ENCODE results near the gene GPR173.

The GPR173 gene

GRCh38 chrX:53004038-53004437, 44.6 kb upstream of the GPR173 start:
- Histone ChIP-seq H3K4me1 (ENCODE audit: low read length) (peaks cover 3% of the 10 kb centered on the region; the same call in 1 of the 2 replicates), H3K36me3 (replicated peaks; ENCODE audit: low read depth, low read length) (no peaks in the 10 kb centered on the region), H3K27ac (ENCODE audit: low read length) (no peak overlapping the region), H3K27me3 (ENCODE audit: low read depth, low read length) (no peaks in the 10 kb centered on the region), H3K9ac (ENCODE audit: low read length) (no peak overlapping the region), H4K20me1 (ENCODE audit: insufficient read depth, low read length) (no peaks in the 10 kb centered on the region), H3K9me3 (ENCODE audit: insufficient read depth, low read length) (no peaks in the 10 kb centered on the region), H3K4me2 (ENCODE audit: low read length) (no peak overlapping the region), H3K4me3 (ENCODE audit: low read length) (no peak overlapping the region), H3K79me2 (ENCODE audit: low read length) (no peaks in the 10 kb centered on the region), H2AFZ (ENCODE audit: low read depth, low read length) (no peak overlapping the region)
- TF ChIP-seq CTCF (IDR thresholded peaks at IDR 0.05; ENCODE audit: low read depth, low read length), result no peak
- no peak for TF ChIP-seq EZH2phosphoT487 (IDR thresholded peaks at IDR 0.05; ENCODE audit: low read depth)

- H4K20me1 ChIP-seq (ENCODE audit: insufficient read depth, low read length), result no peaks in the 10 kb centered on the region
- H3K27ac ChIP-seq (ENCODE audit: low read length), result no peak overlapping the region
- no peak overlapping the region for H3K9ac ChIP-seq (ENCODE audit: low read length)
- H3K36me3 ChIP-seq (replicated peaks; ENCODE audit: low read depth, low read length), result no peaks in the 10 kb centered on the region
- no peak overlapping the region for H3K4me2 ChIP-seq (ENCODE audit: low read length)
- H3K27me3 ChIP-seq (ENCODE audit: low read depth, low read length), result no peaks in the 10 kb centered on the region
- H3K79me2 ChIP-seq (ENCODE audit: low read length), result no peaks in the 10 kb centered on the region
- H3K9me3 ChIP-seq (ENCODE audit: insufficient read depth, low read length), result no peaks in the 10 kb centered on the region
- no peak overlapping the region for H2AFZ ChIP-seq (ENCODE audit: low read depth, low read length)
- no peak for TF ChIP-seq CTCF (IDR thresholded peaks at IDR 0.05; ENCODE audit: low read depth, low read length)
- peaks cover 3% of the 10 kb centered on the region; the same call in 1 of the 2 replicates for H3K4me1 ChIP-seq (ENCODE audit: low read length)
- H3K4me3 ChIP-seq (ENCODE audit: low read length), result no peak overlapping the region
Observed at GRCh38 chrX:53004811-53005210, 43.8 kb upstream of the GPR173 start.

GRCh38 chrX:53005327-53005726, 43.3 kb upstream of the GPR173 start:
- Histone ChIP-seq H3K27me3 (ENCODE audit: low read depth, low read length) (no peaks in the 10 kb centered on the region), H3K4me1 (ENCODE audit: low read length) (peaks cover 3% of the 10 kb centered on the region; the same call in 1 of the 2 replicates), H3K9me3 (ENCODE audit: insufficient read depth, low read length) (no peaks in the 10 kb centered on the region), H3K4me3 (ENCODE audit: low read length) (no peak overlapping the region), H4K20me1 (ENCODE audit: insufficient read depth, low read length) (no peaks in the 10 kb centered on the region), H3K79me2 (ENCODE audit: low read length) (no peaks in the 10 kb centered on the region), H3K9ac (ENCODE audit: low read length) (no peak overlapping the region), H3K36me3 (replicated peaks; ENCODE audit: low read depth, low read length) (no peaks in the 10 kb centered on the region), H2AFZ (ENCODE audit: low read depth, low read length) (no peak overlapping the region), H3K27ac (ENCODE audit: low read length) (no peak overlapping the region), H3K4me2 (ENCODE audit: low read length) (no peak overlapping the region)
- TF ChIP-seq CTCF (IDR thresholded peaks at IDR 0.05; ENCODE audit: low read depth, low read length) (no peak), EZH2phosphoT487 (IDR thresholded peaks at IDR 0.05; ENCODE audit: low read depth) (no peak)

- no peak for TF ChIP-seq CTCF (IDR thresholded peaks at IDR 0.05; ENCODE audit: low read depth, low read length)
- no peak for TF ChIP-seq EZH2phosphoT487 (IDR thresholded peaks at IDR 0.05; ENCODE audit: low read depth)
- H3K36me3 ChIP-seq (replicated peaks; ENCODE audit: low read depth, low read length), result no peaks in the 10 kb centered on the region
- no peak overlapping the region for H3K9ac ChIP-seq (ENCODE audit: low read length)
- H3K4me2 ChIP-seq (ENCODE audit: low read length), result no peak overlapping the region
- no peak overlapping the region for H3K4me3 ChIP-seq (ENCODE audit: low read length)
- no peaks in the 10 kb centered on the region for H3K4me1 ChIP-seq (ENCODE audit: low read length)
- H3K27me3 ChIP-seq (ENCODE audit: low read depth, low read length), result no peaks in the 10 kb centered on the region
- no peaks in the 10 kb centered on the region for H3K79me2 ChIP-seq (ENCODE audit: low read length)
- H3K9me3 ChIP-seq (ENCODE audit: insufficient read depth, low read length), result no peaks in the 10 kb centered on the region
- no peak overlapping the region for H2AFZ ChIP-seq (ENCODE audit: low read depth, low read length)
- no peak overlapping the region for H3K27ac ChIP-seq (ENCODE audit: low read length)
- no peaks in the 10 kb centered on the region for H4K20me1 ChIP-seq (ENCODE audit: insufficient read depth, low read length)
Observed at GRCh38 chrX:53009032-53009431, 39.6 kb upstream of the GPR173 start.
